ENCODE results near the gene KIAA1671. TPM values are rescaled to one million over a fixed set of nuclear protein-coding genes. Genes with fewer than 3 reads are reported as not detected.

The KIAA1671 gene
- total RNA-seq, 1 donor from 2014 or later: 62.1 TPM

- Mint-ChIP-seq H3K27me3 (no peaks in the 10 kb centered on the region), H3K9me3 (ENCODE audit: low read depth) (no peaks in the 10 kb centered on the region), H3K4me3 (ENCODE audit: low read depth) (no peak overlapping the region), H3K27ac (peak overlapping the region; percentile 13), H3K4me1 (ENCODE audit: low read depth) (peaks cover 12% of the 10 kb centered on the region), H3K36me3 (ENCODE audit: insufficient read depth) (peaks cover 4% of the 10 kb centered on the region)
- no peak for DNase-seq (ENCODE audit: low spot score, unreplicated experiment)
- TF ChIP-seq CTCF (IDR thresholded peaks at IDR 0.05; ENCODE audit: unreplicated experiment): no peak
Observed at GRCh38 chr22:24976442-24977218, 24.1 kb downstream of the KIAA1671 start.

- no peaks in the 10 kb centered on the region for H3K9me3 Mint-ChIP-seq (ENCODE audit: low read depth)
- H3K27me3 Mint-ChIP-seq: no peaks in the 10 kb centered on the region
- H3K4me3 Mint-ChIP-seq (ENCODE audit: low read depth): no peak overlapping the region
- DNase-seq (ENCODE audit: low spot score, unreplicated experiment): no peak
- peak overlapping the region; percentile 74 for H3K27ac Mint-ChIP-seq
- H3K36me3 Mint-ChIP-seq (ENCODE audit: insufficient read depth): peaks cover 2% of the 10 kb centered on the region
- peaks cover 12% of the 10 kb centered on the region for H3K4me1 Mint-ChIP-seq (ENCODE audit: low read depth)
- no peak for TF ChIP-seq CTCF (IDR thresholded peaks at IDR 0.05; ENCODE audit: unreplicated experiment)
Observed at GRCh38 chr22:24977370-24978221, 25.1 kb downstream of the KIAA1671 start.

GRCh38 chr22:24978308-24978707, 25.8 kb downstream of the KIAA1671 start:
- peaks cover 12% of the 10 kb centered on the region for H3K4me1 Mint-ChIP-seq (ENCODE audit: low read depth)
- no peak for TF ChIP-seq CTCF (IDR thresholded peaks at IDR 0.05; ENCODE audit: unreplicated experiment)
- DNase-seq (ENCODE audit: low spot score, unreplicated experiment): no peak
- H3K27me3 Mint-ChIP-seq: no peaks in the 10 kb centered on the region
- no peaks in the 10 kb centered on the region for H3K9me3 Mint-ChIP-seq (ENCODE audit: low read depth)
- H3K27ac Mint-ChIP-seq: peak overlapping the region; percentile 74
- H3K36me3 Mint-ChIP-seq (ENCODE audit: insufficient read depth): peaks cover 2% of the 10 kb centered on the region
- no peak overlapping the region for H3K4me3 Mint-ChIP-seq (ENCODE audit: low read depth)

GRCh38 chr22:24981066-24981465, 28.6 kb downstream of the KIAA1671 start:
- TF ChIP-seq CTCF (IDR thresholded peaks at IDR 0.05; ENCODE audit: unreplicated experiment): no peak
- H3K4me1 Mint-ChIP-seq (ENCODE audit: low read depth): peaks cover 10% of the 10 kb centered on the region
- no peak overlapping the region for H3K27ac Mint-ChIP-seq
- peaks cover 4% of the 10 kb centered on the region for H3K9me3 Mint-ChIP-seq (ENCODE audit: low read depth)
- H3K4me3 Mint-ChIP-seq (ENCODE audit: low read depth): no peak overlapping the region
- peaks cover 9% of the 10 kb centered on the region for H3K36me3 Mint-ChIP-seq (ENCODE audit: insufficient read depth)
- no peaks in the 10 kb centered on the region for H3K27me3 Mint-ChIP-seq
- no peak for DNase-seq (ENCODE audit: low spot score, unreplicated experiment)

GRCh38 chr22:24981656-24982055, 29.1 kb downstream of the KIAA1671 start:
- Mint-ChIP-seq H3K9me3 (ENCODE audit: low read depth) (peaks cover 4% of the 10 kb centered on the region), H3K4me3 (ENCODE audit: low read depth) (no peak overlapping the region), H3K4me1 (ENCODE audit: low read depth) (peaks cover 10% of the 10 kb centered on the region), H3K36me3 (ENCODE audit: insufficient read depth) (peaks cover 9% of the 10 kb centered on the region), H3K27ac (no peak overlapping the region), H3K27me3 (no peaks in the 10 kb centered on the region)
- no peak for DNase-seq (ENCODE audit: low spot score, unreplicated experiment)
- no peak for TF ChIP-seq CTCF (IDR thresholded peaks at IDR 0.05; ENCODE audit: unreplicated experiment)
